BLaER1 treated with 17β-estradiol and CSF1 and Interleukin-3, amounts not matched to agents 10 nM and 100 nM (cell line): Measurements from ENCODE around the gene MAP1A.

Source experiments
- H3K27ac ChIP-seq, 11 experiments: shearing (Covaris generic); formaldehyde crosslinking; 2 replicates each; pipeline ENCODE4 v1.8.1; 2022
- H3K27me3 ChIP-seq, 11 experiments: shearing (Covaris generic); formaldehyde crosslinking; 2 replicates each; pipeline ENCODE4 v1.8.1; 2022
- H3K36me3 ChIP-seq, 11 experiments: shearing (Covaris generic); formaldehyde crosslinking; 2 replicates each; pipeline ENCODE4 v1.8.1; 2022
- H3K4me1 ChIP-seq, 10 experiments: shearing (Covaris generic); formaldehyde crosslinking; 2 replicates each; pipeline ENCODE4 v1.8.1; 2022
- H3K4me2 ChIP-seq, 11 experiments: shearing (Covaris generic); formaldehyde crosslinking; 2 replicates each; pipeline ENCODE4 v1.8.1; 2022
- H3K4me3 ChIP-seq, 10 experiments: shearing (Covaris generic); formaldehyde crosslinking; 2 replicates each; pipeline ENCODE4 v1.8.1; 2022
- H3K9ac ChIP-seq, 11 experiments: shearing (Covaris generic); formaldehyde crosslinking; 2 replicates each; pipeline ENCODE4 v1.8.1; 2022
- H3K9me3 ChIP-seq, 11 experiments: shearing (Covaris generic); formaldehyde crosslinking; replicated peaks in 1 of 11; 2 replicates each; pipeline ENCODE4 v1.8.1; 2022
- H4K20me1 ChIP-seq, 11 experiments: shearing (Covaris generic); formaldehyde crosslinking; 2 replicates each; pipeline ENCODE4 v1.8.1; 2022
- Cebpa-rat ChIP-seq, 11 experiments: shearing (Covaris generic); IDR thresholded peaks; 2 replicates each; pipeline ENCODE4 v1.8.1; 2022

The MAP1A gene

GRCh38 chr15:43517354-43518196, at the start of gene MAP1A:
Gene MAP1A (plus strand): TSS chr15:43517608. CDS start chr15:43521474, 3,866 bp downstream.
- Histone ChIP-seq H3K27me3 (no peaks in the 10 kb centered on the region), H4K20me1 (peaks cover 0 to 28% (median 0%) of the 10 kb centered on the region in 11 experiments; a peak in 2 of 22 replicates), H3K4me3 (peak within 1 kb of the TSS; percentile 50 to 79 (median 72)), H3K9ac (peak within 1 kb of the TSS; percentile 52 to 91 (median 79); a peak in 21 of 22 replicates), H3K9me3 (peaks cover 0 to 16% (median 10%) of the 10 kb centered on the region in 11 experiments; a peak in 9 of 22 replicates), H3K36me3 (peaks cover 12 to 25% (median 22%) of the 10 kb centered on the region in 11 experiments; a peak in 21 of 22 replicates), H3K27ac (peak within 1 kb of the TSS in 10 of 11 experiments; percentile 32 to 96 (median 82); a peak in 19 of 22 replicates), H3K4me1 (peaks cover 73 to 84% (median 80%) of the 10 kb centered on the region in 10 experiments), H3K4me2 (peak within 1 kb of the TSS; percentile 87 to 100 (median 99))
- no peak for TF ChIP-seq Cebpa-rat (IDR thresholded peaks at IDR 0.05)

GRCh38 chr15:43469867-43470266, 47.5 kb upstream of the MAP1A start:
- Histone ChIP-seq H4K20me1 (no peaks in the 10 kb centered on the region; a peak in 1 of 22 replicates), H3K9me3 (no peaks in the 10 kb centered on the region), H3K9ac (no peak overlapping the region), H3K27me3 (no peaks in the 10 kb centered on the region), H3K4me2 (peak overlapping the region in 1 of 11 experiments; percentile 12; a peak in 1 of 22 replicates), H3K4me3 (no peak overlapping the region), H3K27ac (no peak overlapping the region), H3K36me3 (peaks cover 65 to 100% (median 90%) of the 10 kb centered on the region in 11 experiments), H3K4me1 (peaks cover 0 to 15% (median 6%) of the 10 kb centered on the region in 10 experiments; a peak in 8 of 20 replicates)
- TF ChIP-seq Cebpa-rat (IDR thresholded peaks at IDR 0.05): no peak

- H3K4me3 ChIP-seq: no peak overlapping the region
- no peak for TF ChIP-seq Cebpa-rat (IDR thresholded peaks at IDR 0.05)
- H4K20me1 ChIP-seq: no peaks in the 10 kb centered on the region; a peak in 1 of 22 replicates
- no peak overlapping the region for H3K27ac ChIP-seq
- no peaks in the 10 kb centered on the region for H3K27me3 ChIP-seq
- peaks cover 0 to 9% (median 4%) of the 10 kb centered on the region in 10 experiments; a peak in 5 of 20 replicates for H3K4me1 ChIP-seq
- H3K36me3 ChIP-seq: peaks cover 72 to 100% (median 90%) of the 10 kb centered on the region in 11 experiments
- no peak overlapping the region for H3K9ac ChIP-seq
- H3K9me3 ChIP-seq: no peaks in the 10 kb centered on the region
- no peak overlapping the region for H3K4me2 ChIP-seq
These were observed 45.4 kb upstream of the MAP1A start for GRCh38 chr15:43471975-43472374.

GRCh38 chr15:43473885-43474284, 43.5 kb upstream of the MAP1A start:
- Histone ChIP-seq H3K27me3 (no peaks in the 10 kb centered on the region), H4K20me1 (no peaks in the 10 kb centered on the region; a peak in 1 of 22 replicates), H3K4me3 (no peak overlapping the region), H3K9ac (no peak overlapping the region), H3K9me3 (no peaks in the 10 kb centered on the region), H3K4me2 (no peak overlapping the region), H3K27ac (no peak overlapping the region), H3K36me3 (peaks cover 72 to 100% (median 91%) of the 10 kb centered on the region in 11 experiments), H3K4me1 (peaks cover 0 to 9% (median 4%) of the 10 kb centered on the region in 10 experiments; a peak in 5 of 20 replicates)
- TF ChIP-seq Cebpa-rat (IDR thresholded peaks at IDR 0.05): no peak

- Histone ChIP-seq H3K9me3 (no peaks in the 10 kb centered on the region), H4K20me1 (peaks cover 0 to 20% (median 0%) of the 10 kb centered on the region in 11 experiments; a peak in 4 of 22 replicates), H3K27ac (no peak overlapping the region), H3K4me3 (no peak overlapping the region), H3K4me2 (no peak overlapping the region), H3K27me3 (no peaks in the 10 kb centered on the region), H3K36me3 (peaks cover 51 to 90% (median 77%) of the 10 kb centered on the region in 11 experiments), H3K9ac (peak overlapping the region in 1 of 11 experiments; percentile 46; a peak in 1 of 22 replicates), H3K4me1 (peaks cover 0 to 6% (median 0%) of the 10 kb centered on the region in 10 experiments; a peak in 1 of 20 replicates)
- no peak for TF ChIP-seq Cebpa-rat (IDR thresholded peaks at IDR 0.05)
These were observed 33.9 kb upstream of the MAP1A start for GRCh38 chr15:43483297-43484128.

GRCh38 chr15:43484455-43484854, 33.0 kb upstream of the MAP1A start:
- peaks cover 43 to 89% (median 77%) of the 10 kb centered on the region in 11 experiments for H3K36me3 ChIP-seq
- peak overlapping the region in 4 of 11 experiments; percentile 13 to 46 (median 29); a peak in 4 of 22 replicates for H3K9ac ChIP-seq
- peaks cover 0 to 9% (median 5%) of the 10 kb centered on the region in 10 experiments; a peak in 7 of 20 replicates for H3K4me1 ChIP-seq
- no peak overlapping the region for H3K4me3 ChIP-seq
- no peak overlapping the region for H3K4me2 ChIP-seq
- H3K9me3 ChIP-seq: no peaks in the 10 kb centered on the region
- no peak for TF ChIP-seq Cebpa-rat (IDR thresholded peaks at IDR 0.05)
- no peaks in the 10 kb centered on the region for H3K27me3 ChIP-seq
- peaks cover 0 to 25% (median 0%) of the 10 kb centered on the region in 11 experiments; a peak in 4 of 22 replicates for H4K20me1 ChIP-seq
- H3K27ac ChIP-seq: no peak overlapping the region

- Histone ChIP-seq H4K20me1 (peaks cover 0 to 21% (median 0%) of the 10 kb centered on the region in 11 experiments; a peak in 4 of 22 replicates), H3K9ac (no peak overlapping the region), H3K4me2 (no peak overlapping the region), H3K27me3 (no peaks in the 10 kb centered on the region), H3K4me1 (peaks cover 9 to 21% (median 16%) of the 10 kb centered on the region in 10 experiments), H3K36me3 (peaks cover 29 to 85% (median 72%) of the 10 kb centered on the region in 11 experiments), H3K4me3 (no peak overlapping the region), H3K27ac (no peak overlapping the region), H3K9me3 (no peaks in the 10 kb centered on the region)
- TF ChIP-seq Cebpa-rat (IDR thresholded peaks at IDR 0.05): no peak
These were observed 30.0 kb upstream of the MAP1A start for GRCh38 chr15:43487271-43487895.

GRCh38 chr15:43488790-43489189, 28.6 kb upstream of the MAP1A start:
- TF ChIP-seq Cebpa-rat (IDR thresholded peaks at IDR 0.05): no peak
- peaks cover 25 to 77% (median 67%) of the 10 kb centered on the region in 11 experiments for H3K36me3 ChIP-seq
- no peak overlapping the region for H3K9ac ChIP-seq
- no peak overlapping the region for H3K4me2 ChIP-seq
- H3K4me3 ChIP-seq: no peak overlapping the region
- peaks cover 15 to 27% (median 22%) of the 10 kb centered on the region in 10 experiments for H3K4me1 ChIP-seq
- peaks cover 0 to 17% (median 0%) of the 10 kb centered on the region in 11 experiments; a peak in 4 of 22 replicates for H4K20me1 ChIP-seq
- H3K9me3 ChIP-seq: no peaks in the 10 kb centered on the region
- H3K27me3 ChIP-seq: no peaks in the 10 kb centered on the region
- no peak overlapping the region for H3K27ac ChIP-seq
